NCI-H1417 (cell line): ENCODE results near the gene LRRC73.
"Not testable (repeated sequence)": the region's sequence is repeated elsewhere in the genome, so short reads cannot be mapped to it uniquely, and the experiment has no call there.

Experiments used
- DNase-seq, 3 experiments: peaks; one replicate each; lab custom pipeline; 2025; lab: John Stamatoyannopoulos, UW

LRRC73 gene

DNA sequence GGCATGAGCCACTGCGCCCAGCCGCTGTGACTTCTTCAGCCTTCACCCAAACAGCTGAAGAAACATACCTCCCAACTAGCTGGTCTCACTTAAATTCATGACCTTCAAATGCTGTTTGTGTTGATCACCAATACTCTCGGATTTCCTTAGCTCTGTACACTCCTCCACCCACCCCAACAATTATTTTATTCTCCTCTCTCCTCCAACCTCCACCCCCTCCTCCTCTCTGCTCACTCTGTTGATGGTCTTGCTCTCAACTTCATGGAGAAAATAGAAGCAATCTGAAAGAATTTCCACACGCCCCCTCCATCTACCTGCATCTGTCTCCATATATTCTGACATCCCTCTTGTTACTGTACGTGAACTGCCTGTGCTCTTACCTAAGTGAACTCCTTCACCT is 48.2 kb downstream of the LRRC73 start:
- DNase-seq, result no peak

- no peak for DNase-seq
These were observed 50.1 kb downstream of the LRRC73 start for GRCh38 chr6:43460032-43460431.

DNA sequence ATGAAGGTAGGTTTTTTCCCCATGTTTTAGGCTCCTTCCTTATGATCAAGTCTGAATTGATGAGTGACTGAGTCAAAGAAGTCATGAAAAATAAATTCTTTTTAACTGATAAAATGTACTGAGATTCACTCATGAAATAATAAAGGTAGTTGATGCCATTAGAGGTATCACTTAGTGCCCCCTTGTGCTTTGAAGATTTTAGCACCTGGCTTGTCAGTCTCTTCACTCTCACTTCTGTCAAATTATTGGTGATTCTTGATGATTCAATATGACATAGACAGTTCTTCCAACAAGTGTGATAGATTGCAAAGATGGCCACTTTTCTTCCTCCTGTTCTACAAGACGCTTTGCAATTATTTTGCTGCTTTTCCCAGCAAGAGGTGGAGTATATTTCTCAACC is 50.6 kb downstream of the LRRC73 start:
- DNase-seq, result no peak

GRCh38 chr6:43458154-43458553 is 52.0 kb downstream of the LRRC73 start:
- DNase-seq, result not testable (repeated sequence)

- DNase-seq, result peak in 1 of 3 experiments; percentile 3
These were observed 52.5 kb downstream of the LRRC73 start for GRCh38 chr6:43457643-43458042.
